Measurements from ENCODE around the gene ESAM. TPM values are rescaled to one million over a fixed set of nuclear protein-coding genes. Genes with fewer than 3 reads are reported as not detected.
A peak's percentile ranks its signal among the peaks of the same experiment; 100 is the strongest.

ESAM gene, protein sequence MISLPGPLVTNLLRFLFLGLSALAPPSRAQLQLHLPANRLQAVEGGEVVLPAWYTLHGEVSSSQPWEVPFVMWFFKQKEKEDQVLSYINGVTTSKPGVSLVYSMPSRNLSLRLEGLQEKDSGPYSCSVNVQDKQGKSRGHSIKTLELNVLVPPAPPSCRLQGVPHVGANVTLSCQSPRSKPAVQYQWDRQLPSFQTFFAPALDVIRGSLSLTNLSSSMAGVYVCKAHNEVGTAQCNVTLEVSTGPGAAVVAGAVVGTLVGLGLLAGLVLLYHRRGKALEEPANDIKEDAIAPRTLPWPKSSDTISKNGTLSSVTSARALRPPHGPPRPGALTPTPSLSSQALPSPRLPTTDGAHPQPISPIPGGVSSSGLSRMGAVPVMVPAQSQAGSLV
- total RNA-seq (2013): 0.35 TPM
- polyA plus RNA-seq (under 1 TPM; 0.18 to 0.74 (median 0.49) TPM), polyA minus RNA-seq (0.14 and 0.16 TPM in 2 replicates), total RNA-seq (0.17 to 2.1 (median 0.96) reads per million in 11 experiments)

DNA sequence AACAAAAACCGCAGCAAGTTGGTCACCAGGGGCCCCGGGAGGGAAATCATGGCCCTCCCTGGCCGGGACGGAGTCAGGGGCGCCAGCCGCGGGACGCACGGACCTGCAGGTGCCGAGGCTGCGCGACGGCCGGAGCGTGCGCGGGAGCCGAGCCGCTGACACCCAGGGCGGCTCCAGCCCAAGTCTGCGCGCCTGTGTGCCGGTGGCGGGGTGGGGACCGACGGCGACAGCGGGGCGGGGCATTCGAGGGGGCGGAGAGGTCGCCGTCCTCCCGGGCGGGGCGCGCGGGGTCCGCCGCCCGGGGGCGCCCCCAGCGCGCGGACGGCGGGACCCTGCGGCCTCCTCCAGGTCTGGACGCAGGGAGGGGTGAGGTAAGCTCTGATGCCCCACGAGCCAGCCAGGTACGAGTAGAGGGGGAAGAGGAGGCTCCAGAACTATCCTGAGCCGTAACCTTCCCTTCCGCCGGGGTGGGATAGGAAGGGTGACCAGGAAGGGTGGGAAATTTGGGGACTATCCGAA is at the start of gene ESAM:
Gene ESAM, minus strand, starts transcription at position 186 of the 519 bp plus-strand sequence. Its CDS starts 136 bp downstream, at position 50.
- H3K27ac Mint-ChIP-seq: peak within 1 kb of the TSS in 2 of 7 donors; percentile 40 to 85
- Histone ChIP-seq H3K79me2 (ENCODE audit: insufficient read depth, low read length) (no peaks in the 10 kb centered on the region), H3K4me1 (ENCODE audit: control insufficient read depth in 1 of 2, insufficient read depth in 2 of 2, low read length in 2 of 2) (peaks cover 53 to 60% of the 10 kb centered on the region in 2 donors), H3K27me3 (ENCODE audit: control insufficient read depth in 2 of 2, insufficient read depth in 2 of 2, low read length in 2 of 2) (peaks cover 29 to 45% of the 10 kb centered on the region in 2 donors), H4K20me1 (ENCODE audit: insufficient read depth, low read length) (peaks cover 5% of the 10 kb centered on the region), H3K4me2 (replicated peaks; ENCODE audit: extremely low read depth, low read length, poor library complexity, severe bottlenecking) (peak within 1 kb of the TSS; percentile 96), H2AFZ (ENCODE audit: insufficient read depth, low read depth, low read length, poor library complexity, severe bottlenecking) (peak within 1 kb of the TSS; percentile 77), H3K27ac (ENCODE audit: low read depth in 1 of 2, low read length in 2 of 2) (no peak within 1 kb of the TSS), H3K9me3 (replicated peaks in 1 of 2; ENCODE audit: control insufficient read depth in 1 of 2, insufficient read depth in 1 of 2, low read length in 2 of 2) (peaks cover 3 to 14% of the 10 kb centered on the region in 2 donors), H3K9ac (ENCODE audit: insufficient read depth, low read length, poor library complexity, severe bottlenecking) (no peak within 1 kb of the TSS), H3K36me3 (replicated peaks in 1 of 2; ENCODE audit: control insufficient read depth in 1 of 2, insufficient read depth in 2 of 2, low read length in 2 of 2) (peaks cover 5 to 25% of the 10 kb centered on the region in 2 donors), H3K4me3 (replicated peaks in 1 of 3; ENCODE audit: low read depth in 2 of 3, low read length in 3 of 3) (peak within 1 kb of the TSS; percentile 38 to 80 (median 42))
- H3K9me3 Mint-ChIP-seq: peaks cover 0 to 23% (median 12%) of the 10 kb centered on the region in 7 donors
- WGBS (ENCODE audit: insufficient coverage): under 1% methylated on average over 51 of the region's 55 CpGs
- peaks cover 44 to 57% (median 49%) of the 10 kb centered on the region in 3 donors for H3K27me3 Mint-ChIP-seq (ENCODE audit: low read depth in 3 of 3)
- intact Hi-C loops (cut with micrococcal nuclease): no loop called here
- DNase-seq: peak in 1 of 3 donors; percentile 28
- peak within 1 kb of the TSS; percentile 90 to 99 for H3K4me3 Mint-ChIP-seq
- TF ChIP-seq, protein P1, sequence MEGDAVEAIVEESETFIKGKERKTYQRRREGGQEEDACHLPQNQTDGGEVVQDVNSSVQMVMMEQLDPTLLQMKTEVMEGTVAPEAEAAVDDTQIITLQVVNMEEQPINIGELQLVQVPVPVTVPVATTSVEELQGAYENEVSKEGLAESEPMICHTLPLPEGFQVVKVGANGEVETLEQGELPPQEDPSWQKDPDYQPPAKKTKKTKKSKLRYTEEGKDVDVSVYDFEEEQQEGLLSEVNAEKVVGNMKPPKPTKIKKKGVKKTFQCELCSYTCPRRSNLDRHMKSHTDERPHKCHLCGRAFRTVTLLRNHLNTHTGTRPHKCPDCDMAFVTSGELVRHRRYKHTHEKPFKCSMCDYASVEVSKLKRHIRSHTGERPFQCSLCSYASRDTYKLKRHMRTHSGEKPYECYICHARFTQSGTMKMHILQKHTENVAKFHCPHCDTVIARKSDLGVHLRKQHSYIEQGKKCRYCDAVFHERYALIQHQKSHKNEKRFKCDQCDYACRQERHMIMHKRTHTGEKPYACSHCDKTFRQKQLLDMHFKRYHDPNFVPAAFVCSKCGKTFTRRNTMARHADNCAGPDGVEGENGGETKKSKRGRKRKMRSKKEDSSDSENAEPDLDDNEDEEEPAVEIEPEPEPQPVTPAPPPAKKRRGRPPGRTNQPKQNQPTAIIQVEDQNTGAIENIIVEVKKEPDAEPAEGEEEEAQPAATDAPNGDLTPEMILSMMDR (IDR thresholded peaks at IDR 0.05): no peak
- H3K4me1 Mint-ChIP-seq: peaks cover 50% of the 10 kb centered on the region
- H3K36me3 Mint-ChIP-seq: peaks cover 19 to 25% of the 10 kb centered on the region in 2 donors

DNA sequence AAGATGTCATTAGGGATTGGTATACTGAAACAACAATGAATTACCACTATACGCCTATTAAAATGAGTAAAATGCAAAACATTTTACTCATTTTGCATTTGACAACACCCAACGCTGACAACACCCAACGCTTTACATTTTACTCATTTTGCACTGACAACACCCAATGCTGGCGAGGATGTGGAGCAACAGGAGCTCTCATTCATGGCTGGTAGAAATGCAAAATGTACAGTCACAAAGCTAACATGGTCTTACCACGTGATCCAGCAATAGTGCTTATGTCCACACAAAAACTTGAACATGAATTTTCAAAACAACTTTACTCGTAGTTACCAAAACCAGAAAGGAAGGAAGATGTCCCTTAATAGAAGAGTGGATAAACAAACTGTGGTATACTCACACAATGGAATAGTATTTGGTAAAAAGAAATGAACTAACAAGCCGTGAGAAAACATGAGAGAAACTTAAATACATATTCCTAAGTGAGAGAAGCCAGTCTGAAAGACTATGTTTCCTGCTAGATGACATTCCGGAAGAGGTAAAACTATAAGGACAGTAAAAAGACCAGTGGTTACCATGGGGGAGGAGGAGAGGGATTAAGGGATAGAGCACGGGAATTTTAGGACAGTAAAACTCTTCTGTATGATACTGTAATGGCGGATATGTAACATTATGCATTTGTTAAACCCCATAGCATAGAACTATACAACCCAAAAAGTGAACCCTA is 49.5 kb upstream of the ESAM start:
- H3K4me1 Mint-ChIP-seq: no peaks in the 10 kb centered on the region
- Histone ChIP-seq H3K4me3 (replicated peaks in 1 of 3; ENCODE audit: low read depth in 2 of 3, low read length in 3 of 3) (no peak overlapping the region), H3K4me1 (ENCODE audit: control insufficient read depth in 1 of 2, insufficient read depth in 2 of 2, low read length in 2 of 2) (no peaks in the 10 kb centered on the region), H3K9ac (ENCODE audit: insufficient read depth, low read length, poor library complexity, severe bottlenecking) (no peak overlapping the region), H4K20me1 (ENCODE audit: insufficient read depth, low read length) (no peaks in the 10 kb centered on the region), H3K4me2 (replicated peaks; ENCODE audit: extremely low read depth, low read length, poor library complexity, severe bottlenecking) (no peak overlapping the region), H3K27me3 (ENCODE audit: control insufficient read depth in 2 of 2, insufficient read depth in 2 of 2, low read length in 2 of 2) (peaks cover 7 to 27% of the 10 kb centered on the region in 2 donors), H3K9me3 (replicated peaks in 1 of 2; ENCODE audit: control insufficient read depth in 1 of 2, insufficient read depth in 1 of 2, low read length in 2 of 2) (no peaks in the 10 kb centered on the region), H3K27ac (ENCODE audit: low read depth in 1 of 2, low read length in 2 of 2) (no peak overlapping the region), H2AFZ (ENCODE audit: insufficient read depth, low read depth, low read length, poor library complexity, severe bottlenecking) (no peak overlapping the region), H3K36me3 (replicated peaks in 1 of 2; ENCODE audit: control insufficient read depth in 1 of 2, insufficient read depth in 2 of 2, low read length in 2 of 2) (no peaks in the 10 kb centered on the region), H3K79me2 (ENCODE audit: insufficient read depth, low read length) (no peaks in the 10 kb centered on the region)
- H3K9me3 Mint-ChIP-seq: peaks cover 0 to 2% (median 0%) of the 10 kb centered on the region in 7 donors
- H3K27ac Mint-ChIP-seq: no peak overlapping the region
- intact Hi-C loops (cut with micrococcal nuclease): no loop called here
- 90% methylated on average over 3 of the region's 10 CpGs for WGBS (ENCODE audit: insufficient coverage)
- TF ChIP-seq, protein P1 (IDR thresholded peaks at IDR 0.05): no peak
- H3K4me3 Mint-ChIP-seq: no peak overlapping the region
- no peaks in the 10 kb centered on the region for H3K36me3 Mint-ChIP-seq
- DNase-seq: no peak
- peaks cover 29 to 51% (median 29%) of the 10 kb centered on the region in 3 donors for H3K27me3 Mint-ChIP-seq (ENCODE audit: low read depth in 3 of 3)

All from CD14-positive monocyte (primary cell).